Spleen (tissue), 7 donors: ENCODE results near the gene PPP2R5C.

Experiments used
- POLR2A ChIP-seq, 3 donors: fragments of 450-650 bp; IDR thresholded peaks; one replicate each; pipeline ENCODE4 v1.5.1; 2017; ENCODE audit warnings: antibody characterized with exemption in 3 of 3, mild to moderate bottlenecking in 1 of 3
- TF ChIP-seq, protein P1 (sequence below), 11 experiments: fragments of 200-600 bp in 7 of 11; fragments of 450-650 bp in 4 of 11; sonication (generic) in 4 of 11; IDR thresholded peaks in 8 of 11; conservative IDR thresholded peaks in 3 of 11; 1 replicate in 7 of 11; 2 replicates in 4 of 11; pipeline versions ENCODE4 v1.4.0 to v1.8.0; 2016 to 2021; ENCODE audit warnings: antibody characterized with exemption in 11 of 11, inconsistent platforms in 4 of 11, mild to moderate bottlenecking in 1 of 11
- donor health status: DM: no; HTN: no; CAD: no; lungs with moderate emphysema.
- donor health status: DM: no; HTN: no; CAD: no.
- donor health status: DM: no; HTN: no; CAD: no.

DNA sequence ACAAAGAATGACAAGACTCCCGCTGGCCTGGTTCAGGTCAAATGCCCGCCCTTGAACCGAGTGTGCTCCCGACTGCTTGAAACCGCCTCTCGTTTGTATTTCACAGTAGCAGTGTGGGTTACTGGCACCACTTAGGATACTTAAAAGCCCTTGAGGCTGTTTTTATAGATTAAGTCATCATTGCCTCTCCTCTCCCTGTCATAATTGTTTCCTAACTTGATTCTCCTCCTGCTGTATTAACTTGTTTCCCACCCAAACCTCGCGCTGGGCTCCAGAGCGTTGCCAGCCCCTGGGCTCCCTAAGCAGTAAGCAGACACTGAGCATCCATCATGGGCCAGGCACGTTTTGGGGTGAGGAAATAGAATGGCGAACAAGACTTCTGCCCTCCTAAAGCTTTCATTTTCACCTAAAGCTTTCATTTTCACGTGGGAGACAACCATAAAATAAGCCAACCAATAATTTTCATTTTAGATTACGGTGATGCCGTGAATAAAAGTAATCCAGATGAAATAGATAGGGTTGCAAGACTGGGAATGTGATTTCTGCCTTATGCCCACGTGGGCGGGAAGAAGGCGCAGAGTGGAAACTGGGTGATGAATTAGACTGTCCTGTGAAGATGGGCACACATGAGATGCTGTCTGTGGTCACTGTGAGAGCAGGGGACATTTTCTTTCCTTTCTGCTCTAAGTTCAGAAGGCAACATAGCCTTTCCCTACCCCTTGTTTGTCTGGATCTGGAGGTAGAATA lies 97.5 kb downstream of the PPP2R5C start:
- TF ChIP-seq POLR2A (IDR thresholded peaks at IDR 0.05), result no peak
- TF ChIP-seq, protein P1, sequence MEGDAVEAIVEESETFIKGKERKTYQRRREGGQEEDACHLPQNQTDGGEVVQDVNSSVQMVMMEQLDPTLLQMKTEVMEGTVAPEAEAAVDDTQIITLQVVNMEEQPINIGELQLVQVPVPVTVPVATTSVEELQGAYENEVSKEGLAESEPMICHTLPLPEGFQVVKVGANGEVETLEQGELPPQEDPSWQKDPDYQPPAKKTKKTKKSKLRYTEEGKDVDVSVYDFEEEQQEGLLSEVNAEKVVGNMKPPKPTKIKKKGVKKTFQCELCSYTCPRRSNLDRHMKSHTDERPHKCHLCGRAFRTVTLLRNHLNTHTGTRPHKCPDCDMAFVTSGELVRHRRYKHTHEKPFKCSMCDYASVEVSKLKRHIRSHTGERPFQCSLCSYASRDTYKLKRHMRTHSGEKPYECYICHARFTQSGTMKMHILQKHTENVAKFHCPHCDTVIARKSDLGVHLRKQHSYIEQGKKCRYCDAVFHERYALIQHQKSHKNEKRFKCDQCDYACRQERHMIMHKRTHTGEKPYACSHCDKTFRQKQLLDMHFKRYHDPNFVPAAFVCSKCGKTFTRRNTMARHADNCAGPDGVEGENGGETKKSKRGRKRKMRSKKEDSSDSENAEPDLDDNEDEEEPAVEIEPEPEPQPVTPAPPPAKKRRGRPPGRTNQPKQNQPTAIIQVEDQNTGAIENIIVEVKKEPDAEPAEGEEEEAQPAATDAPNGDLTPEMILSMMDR (IDR thresholded peaks at IDR 0.05 in 8 of 11, conservative IDR thresholded peaks at IDR 0.05 in 3 of 11), result no peak
